SJCRH30 (cell line): Measurements from ENCODE around the gene MAP1S. TPM values are rescaled to one million over a fixed set of nuclear protein-coding genes. Genes with fewer than 3 reads are reported as not detected.

Source experiments
- DNase-seq, 2 experiments: peaks; one replicate each; pipeline ENCODE4 v3.0.0-alpha.2; 2015 to 2020
- H3K27ac ChIP-seq: fragments of 250-450 bp; sonication (Bioruptor Pico); 2 replicates; pipeline ENCODE4 v1.5.1; 2020; ENCODE audit warnings: mild to moderate bottlenecking, moderate library complexity
- H3K27me3 ChIP-seq: fragments of 250-450 bp; sonication (Bioruptor Pico); 2 replicates; pipeline ENCODE4 v1.5.1; 2020; ENCODE audit warnings: mild to moderate bottlenecking, moderate library complexity
- H3K36me3 ChIP-seq: fragments of 250-450 bp; sonication (Bioruptor Pico); 2 replicates; pipeline ENCODE4 v1.5.1; 2020; ENCODE audit warnings: mild to moderate bottlenecking, moderate library complexity
- H3K4me1 ChIP-seq: fragments of 250-450 bp; sonication (Bioruptor Pico); 2 replicates; pipeline ENCODE4 v1.5.1; 2020; ENCODE audit warnings: mild to moderate bottlenecking, moderate library complexity
- H3K4me3 ChIP-seq: fragments of 250-450 bp; sonication (Bioruptor Pico); 2 replicates; pipeline ENCODE4 v1.5.1; 2020; ENCODE audit warnings: mild to moderate bottlenecking, moderate library complexity
- H3K9me3 ChIP-seq: fragments of 250-450 bp; sonication (Bioruptor Pico); replicated peaks from 2 replicates; pipeline ENCODE4 v1.5.1; 2020; ENCODE audit warnings: mild to moderate bottlenecking, moderate library complexity
- total RNA-seq: library from RNA; depleted of rRNA; stranded (reverse); fragments of >200 nt; shearing (Covaris generic); gene quantifications from 2 replicates; pipeline ENCODE4 v1.2.3, GENCODE V29; 2014

Gene MAP1S
- total RNA-seq, 1 experiment from 2014 or later = 29.6 TPM

DNA sequence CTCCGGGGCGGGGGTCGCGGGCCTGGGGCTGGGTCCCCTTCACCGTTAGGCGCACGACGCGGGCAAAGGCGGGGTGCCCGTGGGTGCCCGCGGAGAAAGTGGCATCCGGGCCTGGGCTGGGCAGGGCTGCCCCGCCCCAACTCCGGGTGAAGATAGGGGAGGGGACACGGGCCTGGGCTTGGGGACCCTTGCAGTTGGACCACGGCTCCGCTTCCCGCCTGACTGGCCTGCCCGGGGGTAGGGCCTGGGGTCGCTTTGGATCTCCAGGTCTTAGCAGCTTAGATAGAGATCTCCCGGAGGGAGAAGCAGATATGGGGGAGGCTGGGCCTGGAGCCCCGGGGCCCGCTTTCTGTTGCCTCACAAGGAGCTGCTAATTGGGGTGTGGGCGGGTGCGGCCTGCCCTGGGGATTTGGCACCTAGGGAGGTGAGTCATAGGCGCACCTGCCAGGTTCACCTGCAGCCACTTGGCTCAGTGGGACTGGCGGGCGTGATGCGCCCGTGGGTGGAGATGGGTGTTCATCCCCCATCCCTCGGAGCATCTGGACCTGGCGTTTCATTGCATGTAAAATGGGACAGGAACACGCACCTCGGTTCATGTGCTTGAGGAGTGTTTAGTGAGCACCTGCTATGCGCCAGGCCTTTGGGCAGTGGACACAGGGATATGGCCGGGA lies 585 bp downstream of the MAP1S start:
- DNase-seq = no peak
- H3K27ac ChIP-seq = peak overlapping the region; percentile 11; the same call in 1 of the 2 replicates

GRCh38 chr19:17720440-17720839 lies 1.2 kb downstream of the MAP1S start:
- H3K36me3 ChIP-seq = peaks cover 19% of the 10 kb centered on the region
- H3K4me3 ChIP-seq = peak overlapping the region; percentile 78
- H3K27ac ChIP-seq = no peak overlapping the region; the same call in 1 of the 2 replicates
- no peaks in the 10 kb centered on the region for H3K9me3 ChIP-seq
- no peaks in the 10 kb centered on the region for H3K27me3 ChIP-seq
- peak; percentile 73 to 74 for DNase-seq
- peaks cover 3% of the 10 kb centered on the region; the same call in 1 of the 2 replicates for H3K4me1 ChIP-seq

More for the DNA sequence above, 585 bp downstream of the MAP1S start:
- Histone ChIP-seq H3K4me3 (peak overlapping the region; percentile 78), H3K27me3 (no peaks in the 10 kb centered on the region), H3K4me1 (peaks cover 3% of the 10 kb centered on the region; the same call in 1 of the 2 replicates), H3K9me3 (no peaks in the 10 kb centered on the region), H3K36me3 (peaks cover 13% of the 10 kb centered on the region)

DNA sequence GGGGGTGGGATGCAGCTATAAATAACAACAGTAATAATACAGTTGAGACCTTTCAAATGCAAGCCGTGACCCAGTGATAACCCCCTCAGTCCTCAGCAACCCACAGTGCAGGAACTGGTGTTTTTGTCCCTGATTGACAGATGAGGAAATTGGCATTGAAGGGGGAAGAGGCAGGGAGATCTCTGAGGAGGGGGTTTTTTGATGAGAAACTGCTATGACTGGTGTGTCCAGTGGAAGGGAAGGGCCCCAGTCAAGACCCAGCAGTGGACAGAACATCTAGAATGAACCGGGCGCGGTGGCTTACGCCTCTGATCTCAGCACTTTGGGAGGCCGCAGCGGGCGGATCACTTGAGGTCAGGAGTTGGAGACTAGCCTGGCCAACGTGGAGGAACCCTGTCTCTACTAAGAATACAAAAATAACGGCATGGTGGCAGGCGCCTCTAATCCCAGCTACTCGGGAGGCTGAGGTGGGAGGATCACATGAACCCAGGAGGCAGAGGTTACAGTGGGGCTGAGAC lies 1.9 kb downstream of the MAP1S start:
- DNase-seq = no peak
- no peaks in the 10 kb centered on the region for H3K27me3 ChIP-seq
- no peak overlapping the region for H3K27ac ChIP-seq
- no peaks in the 10 kb centered on the region for H3K9me3 ChIP-seq
- H3K4me3 ChIP-seq = no peak overlapping the region
- H3K4me1 ChIP-seq = peaks cover 3% of the 10 kb centered on the region; the same call in 1 of the 2 replicates
- peaks cover 26% of the 10 kb centered on the region for H3K36me3 ChIP-seq

DNA sequence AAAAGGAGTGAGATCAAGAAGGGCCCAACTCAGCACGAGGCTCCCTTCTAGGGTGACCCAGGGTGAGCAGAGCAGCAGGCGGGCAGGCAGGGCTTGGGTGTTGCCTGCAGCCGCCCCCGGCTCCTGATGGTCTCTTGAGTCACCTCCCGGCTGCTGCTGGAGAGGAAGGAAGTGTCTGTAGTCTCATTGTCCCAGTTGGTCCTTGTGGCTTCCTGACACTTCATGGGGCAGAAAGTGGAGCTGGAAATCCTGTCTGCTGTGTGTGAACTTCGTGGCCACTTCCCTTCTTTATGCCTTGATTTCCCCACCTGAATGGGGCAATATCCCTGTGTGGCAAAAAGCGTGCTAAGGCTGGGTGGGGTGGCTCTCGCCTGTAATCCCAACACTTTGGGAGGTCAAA lies 2.5 kb downstream of the MAP1S start:
- Histone ChIP-seq H3K27ac (no peak overlapping the region), H3K4me1 (peaks cover 3% of the 10 kb centered on the region; the same call in 1 of the 2 replicates), H3K4me3 (no peak overlapping the region), H3K36me3 (peaks cover 30% of the 10 kb centered on the region), H3K9me3 (no peaks in the 10 kb centered on the region), H3K27me3 (no peaks in the 10 kb centered on the region)
- DNase-seq = no peak

DNA sequence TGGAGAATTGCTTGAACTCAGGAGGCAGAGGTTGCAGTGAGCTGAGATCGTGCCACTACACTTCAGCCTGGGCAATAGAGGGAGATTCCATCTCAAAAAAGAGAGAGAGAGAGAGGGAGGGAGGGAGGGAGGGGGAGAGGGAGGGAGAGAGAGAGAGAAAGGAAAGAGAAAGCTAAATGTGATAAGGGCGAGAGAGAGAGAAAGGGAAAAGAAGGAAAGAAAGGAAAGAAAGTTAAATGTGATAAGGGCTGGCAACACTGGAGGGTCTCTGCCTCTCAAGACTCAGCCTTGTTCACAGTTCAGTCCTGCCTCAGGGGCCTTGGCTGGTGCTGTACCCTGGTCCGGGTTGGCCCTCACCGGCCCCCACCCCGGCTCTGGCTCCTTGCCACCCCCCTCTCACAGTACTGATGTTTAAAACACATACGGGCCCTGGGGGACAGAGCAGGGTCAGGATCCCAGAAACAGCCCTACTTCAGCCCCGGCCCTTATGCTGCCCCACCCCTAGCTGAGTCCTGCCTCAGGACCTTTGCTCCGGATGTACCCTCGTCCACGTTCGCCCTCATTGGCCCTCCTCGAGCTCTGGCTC lies 3.5 kb downstream of the MAP1S start:
- no peaks in the 10 kb centered on the region for H3K9me3 ChIP-seq
- peaks cover 38% of the 10 kb centered on the region for H3K36me3 ChIP-seq
- peaks cover 3% of the 10 kb centered on the region; the same call in 1 of the 2 replicates for H3K4me1 ChIP-seq

GRCh38 chr19:17724655-17725054 lies 5.4 kb downstream of the MAP1S start:
- no peak overlapping the region for H3K27ac ChIP-seq
- H3K4me1 ChIP-seq = peaks cover 3% of the 10 kb centered on the region; the same call in 1 of the 2 replicates
- no peak overlapping the region for H3K4me3 ChIP-seq
- no peaks in the 10 kb centered on the region for H3K9me3 ChIP-seq
- H3K36me3 ChIP-seq = peaks cover 52% of the 10 kb centered on the region
- DNase-seq = no peak
- no peaks in the 10 kb centered on the region for H3K27me3 ChIP-seq

More for the DNA sequence above, 3.5 kb downstream of the MAP1S start:
- H3K27me3 ChIP-seq = no peaks in the 10 kb centered on the region
- DNase-seq = no peak
- H3K27ac ChIP-seq = no peak overlapping the region
- H3K4me3 ChIP-seq = no peak overlapping the region

DNA sequence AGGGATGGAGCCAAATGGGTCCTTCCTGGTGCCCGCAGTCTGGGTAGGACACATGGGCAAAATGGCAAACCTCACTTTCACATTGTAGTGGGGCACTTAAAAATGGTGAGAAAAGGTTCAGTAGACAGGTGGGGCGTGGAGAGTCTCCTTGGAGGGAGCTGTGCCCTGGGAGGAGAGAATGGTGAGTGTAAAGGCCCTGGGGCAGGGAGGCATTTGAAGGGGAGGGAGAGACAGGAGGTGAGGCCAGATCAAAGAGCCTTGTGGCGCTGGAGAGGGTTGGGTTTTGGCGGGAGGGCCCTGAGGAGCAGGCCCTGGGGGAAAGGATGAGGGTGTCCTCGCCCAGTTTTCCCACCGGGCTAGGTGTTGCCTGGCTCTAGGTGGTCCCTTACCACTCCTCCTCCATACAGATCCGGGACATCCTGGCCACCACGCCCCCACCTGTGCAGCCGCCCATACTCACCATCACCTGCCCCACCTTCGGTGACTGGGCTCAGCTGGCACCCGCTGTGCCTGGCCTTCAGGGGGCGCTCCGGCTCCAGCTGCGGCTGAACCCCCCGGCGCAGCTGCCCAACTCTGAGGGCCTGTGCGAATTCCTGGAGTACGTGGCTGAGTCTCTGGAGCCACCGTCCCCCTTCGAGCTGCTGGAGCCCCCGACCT lies 6.3 kb downstream of the MAP1S start:
- no peaks in the 10 kb centered on the region for H3K9me3 ChIP-seq
- no peak overlapping the region for H3K27ac ChIP-seq
- H3K4me3 ChIP-seq = no peak overlapping the region
- no peak for DNase-seq
- H3K27me3 ChIP-seq = no peaks in the 10 kb centered on the region
- H3K36me3 ChIP-seq = peaks cover 61% of the 10 kb centered on the region
- H3K4me1 ChIP-seq = peaks cover 3% of the 10 kb centered on the region; the same call in 1 of the 2 replicates

- H3K27ac ChIP-seq = no peak overlapping the region
- no peaks in the 10 kb centered on the region for H3K9me3 ChIP-seq
- H3K27me3 ChIP-seq = no peaks in the 10 kb centered on the region
- H3K36me3 ChIP-seq = peaks cover 68% of the 10 kb centered on the region
- DNase-seq = no peak
- no peaks in the 10 kb centered on the region for H3K4me1 ChIP-seq
- H3K4me3 ChIP-seq = no peak overlapping the region
Observed at GRCh38 chr19:17726136-17726741, 7.0 kb downstream of the MAP1S start.

GRCh38 chr19:17726964-17727773 lies 7.9 kb downstream of the MAP1S start:
- no peaks in the 10 kb centered on the region for H3K27me3 ChIP-seq
- H3K27ac ChIP-seq = no peak overlapping the region
- peaks cover 74% of the 10 kb centered on the region for H3K36me3 ChIP-seq
- no peaks in the 10 kb centered on the region for H3K4me1 ChIP-seq
- H3K9me3 ChIP-seq = no peaks in the 10 kb centered on the region
- H3K4me3 ChIP-seq = no peak overlapping the region
- no peak for DNase-seq

DNA sequence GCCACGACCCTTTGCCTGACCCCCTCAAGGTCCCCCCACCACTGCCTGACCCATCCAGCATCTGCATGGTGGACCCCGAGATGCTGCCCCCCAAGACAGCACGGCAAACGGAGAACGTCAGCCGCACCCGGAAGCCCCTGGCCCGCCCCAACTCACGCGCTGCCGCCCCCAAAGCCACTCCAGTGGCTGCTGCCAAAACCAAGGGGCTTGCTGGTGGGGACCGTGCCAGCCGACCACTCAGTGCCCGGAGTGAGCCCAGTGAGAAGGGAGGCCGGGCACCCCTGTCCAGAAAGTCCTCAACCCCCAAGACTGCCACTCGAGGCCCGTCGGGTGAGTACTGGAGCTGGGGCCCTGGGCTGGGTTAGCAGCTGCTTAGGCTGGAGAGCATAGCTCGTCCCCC lies 8.6 kb downstream of the MAP1S start:
- DNase-seq = no peak
- peaks cover 79% of the 10 kb centered on the region for H3K36me3 ChIP-seq
- no peak overlapping the region for H3K4me3 ChIP-seq

GRCh38 chr19:17733127-17733526 lies 13.8 kb downstream of the MAP1S start:
- peaks cover 79% of the 10 kb centered on the region for H3K36me3 ChIP-seq
- H3K4me3 ChIP-seq = no peak overlapping the region
- no peaks in the 10 kb centered on the region for H3K9me3 ChIP-seq
- H3K4me1 ChIP-seq = peaks cover 3% of the 10 kb centered on the region; the same call in 1 of the 2 replicates
- H3K27ac ChIP-seq = no peak overlapping the region
- no peaks in the 10 kb centered on the region for H3K27me3 ChIP-seq
- no peak for DNase-seq

More for the DNA sequence above, 8.6 kb downstream of the MAP1S start:
- H3K27me3 ChIP-seq = no peaks in the 10 kb centered on the region
- H3K27ac ChIP-seq = no peak overlapping the region
- no peaks in the 10 kb centered on the region for H3K9me3 ChIP-seq
- H3K4me1 ChIP-seq = no peaks in the 10 kb centered on the region

DNA sequence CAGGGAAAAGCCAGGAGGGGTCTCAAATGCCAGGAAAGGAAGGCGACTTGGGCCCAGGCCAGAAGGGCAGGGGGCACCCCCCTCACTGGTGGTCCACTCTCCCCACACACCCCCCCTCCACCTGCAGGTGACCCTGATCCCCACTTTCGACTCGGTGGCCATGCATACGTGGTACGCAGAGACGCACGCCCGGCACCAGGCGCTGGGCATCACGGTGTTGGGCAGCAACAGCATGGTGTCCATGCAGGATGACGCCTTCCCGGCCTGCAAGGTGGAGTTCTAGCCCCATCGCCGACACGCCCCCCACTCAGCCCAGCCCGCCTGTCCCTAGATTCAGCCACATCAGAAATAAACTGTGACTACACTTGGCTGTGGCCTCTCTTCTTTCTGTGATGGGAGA lies 14.9 kb downstream of the MAP1S start:
- DNase-seq = no peak
- Histone ChIP-seq H3K27ac (no peak overlapping the region), H3K4me3 (no peak overlapping the region), H3K36me3 (peaks cover 73% of the 10 kb centered on the region), H3K9me3 (no peaks in the 10 kb centered on the region), H3K4me1 (peaks cover 12% of the 10 kb centered on the region), H3K27me3 (no peaks in the 10 kb centered on the region)

GRCh38 chr19:17735410-17735809 lies 16.1 kb downstream of the MAP1S start:
- H3K27ac ChIP-seq = no peak overlapping the region
- no peak for DNase-seq
- H3K4me1 ChIP-seq = peaks cover 15% of the 10 kb centered on the region
- no peak overlapping the region for H3K4me3 ChIP-seq
- no peaks in the 10 kb centered on the region for H3K9me3 ChIP-seq
- peaks cover 60% of the 10 kb centered on the region for H3K36me3 ChIP-seq
- no peaks in the 10 kb centered on the region for H3K27me3 ChIP-seq

- Histone ChIP-seq H3K9me3 (no peaks in the 10 kb centered on the region), H3K36me3 (peaks cover 37% of the 10 kb centered on the region), H3K27me3 (no peaks in the 10 kb centered on the region), H3K4me1 (peaks cover 15% of the 10 kb centered on the region), H3K4me3 (no peak overlapping the region), H3K27ac (no peak overlapping the region)
- no peak for DNase-seq
Observed at GRCh38 chr19:17737690-17738153, 18.4 kb downstream of the MAP1S start.
